Testis (tissue), 2 donors: ENCODE results near the gene DDX1.

Experiments used
- POLR2A ChIP-seq: fragments of 450-650 bp; IDR thresholded peaks from one replicate; pipeline ENCODE4 v1.6.1; 2017; ENCODE audit warnings: antibody characterized with exemption, mild to moderate bottlenecking, moderate library complexity
- TF ChIP-seq, protein P1 (sequence below), 3 experiments: fragments of 450-650 bp in 2 of 3; fragments of 200-600 bp in 1 of 3; sonication (generic) in 1 of 3; IDR thresholded peaks; one replicate each; pipeline ENCODE4 v1.5.1; 2016 to 2019; ENCODE audit warnings: antibody characterized with exemption in 3 of 3, mild to moderate bottlenecking in 2 of 3, moderate library complexity in 1 of 3

- TF ChIP-seq, protein P1, sequence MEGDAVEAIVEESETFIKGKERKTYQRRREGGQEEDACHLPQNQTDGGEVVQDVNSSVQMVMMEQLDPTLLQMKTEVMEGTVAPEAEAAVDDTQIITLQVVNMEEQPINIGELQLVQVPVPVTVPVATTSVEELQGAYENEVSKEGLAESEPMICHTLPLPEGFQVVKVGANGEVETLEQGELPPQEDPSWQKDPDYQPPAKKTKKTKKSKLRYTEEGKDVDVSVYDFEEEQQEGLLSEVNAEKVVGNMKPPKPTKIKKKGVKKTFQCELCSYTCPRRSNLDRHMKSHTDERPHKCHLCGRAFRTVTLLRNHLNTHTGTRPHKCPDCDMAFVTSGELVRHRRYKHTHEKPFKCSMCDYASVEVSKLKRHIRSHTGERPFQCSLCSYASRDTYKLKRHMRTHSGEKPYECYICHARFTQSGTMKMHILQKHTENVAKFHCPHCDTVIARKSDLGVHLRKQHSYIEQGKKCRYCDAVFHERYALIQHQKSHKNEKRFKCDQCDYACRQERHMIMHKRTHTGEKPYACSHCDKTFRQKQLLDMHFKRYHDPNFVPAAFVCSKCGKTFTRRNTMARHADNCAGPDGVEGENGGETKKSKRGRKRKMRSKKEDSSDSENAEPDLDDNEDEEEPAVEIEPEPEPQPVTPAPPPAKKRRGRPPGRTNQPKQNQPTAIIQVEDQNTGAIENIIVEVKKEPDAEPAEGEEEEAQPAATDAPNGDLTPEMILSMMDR (IDR thresholded peaks at IDR 0.05) = no peak
- TF ChIP-seq POLR2A = no peak
Observed at GRCh38 chr2:15560988-15561573, 30.6 kb upstream of the DDX1 start, which contains the start of gene NBAS.
